HG03432 (cell line): Measurements from ENCODE around the gene INO80.
"Not testable (repeated sequence)": the region's sequence is repeated elsewhere in the genome, so short reads cannot be mapped to it uniquely, and the experiment has no call there.

Experiments used
- ATAC-seq: cut with Tn5 transposase; IDR thresholded peaks from one replicate; pipeline ENCODE4 v1.9.1; 2021; ENCODE audit warnings: mild to moderate bottlenecking, moderate library complexity; ENCODE audit not compliant: unreplicated experiment

The INO80 gene

DNA sequence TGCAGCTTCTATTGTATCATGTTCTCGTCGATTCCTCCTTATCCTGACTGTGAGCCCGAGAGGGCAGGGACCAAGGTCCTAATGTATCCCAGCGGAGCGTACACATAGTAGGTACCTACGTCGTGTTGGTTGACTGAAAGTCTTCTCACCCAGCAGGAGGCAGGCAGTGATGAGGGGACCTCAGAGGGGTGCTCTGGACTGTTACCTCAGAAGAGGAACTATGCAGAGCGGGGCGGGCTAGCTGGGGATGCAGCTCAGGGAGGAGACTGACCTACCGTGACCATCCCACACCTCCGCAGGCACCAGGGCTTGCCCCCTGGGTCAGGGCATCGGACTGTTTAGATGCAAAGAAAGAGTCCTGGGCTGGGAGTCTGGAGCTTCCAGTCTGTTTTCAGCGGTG lies 151.4 kb downstream of the INO80 start:
- no peak for ATAC-seq

DNA sequence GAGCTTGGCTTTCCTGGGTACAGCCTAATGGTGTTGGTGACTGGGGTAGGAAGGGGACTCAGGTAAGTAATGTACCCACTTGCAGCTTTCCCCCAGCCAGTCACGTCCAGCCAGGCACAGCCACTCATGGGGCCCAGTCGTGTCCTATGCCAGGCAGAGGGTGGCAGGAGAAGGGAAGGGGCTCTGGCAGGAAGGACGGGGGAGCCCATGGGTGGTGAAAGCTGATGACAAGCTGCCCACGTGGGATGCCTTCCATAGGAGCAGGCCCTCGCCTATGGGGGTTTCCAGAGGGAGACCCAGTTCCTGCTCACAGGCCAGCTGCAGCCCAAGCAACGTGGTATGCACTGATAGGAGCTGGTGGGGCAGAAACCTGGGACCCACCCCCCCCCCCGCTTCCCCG lies 152.1 kb downstream of the INO80 start:
- ATAC-seq, result no peak

DNA sequence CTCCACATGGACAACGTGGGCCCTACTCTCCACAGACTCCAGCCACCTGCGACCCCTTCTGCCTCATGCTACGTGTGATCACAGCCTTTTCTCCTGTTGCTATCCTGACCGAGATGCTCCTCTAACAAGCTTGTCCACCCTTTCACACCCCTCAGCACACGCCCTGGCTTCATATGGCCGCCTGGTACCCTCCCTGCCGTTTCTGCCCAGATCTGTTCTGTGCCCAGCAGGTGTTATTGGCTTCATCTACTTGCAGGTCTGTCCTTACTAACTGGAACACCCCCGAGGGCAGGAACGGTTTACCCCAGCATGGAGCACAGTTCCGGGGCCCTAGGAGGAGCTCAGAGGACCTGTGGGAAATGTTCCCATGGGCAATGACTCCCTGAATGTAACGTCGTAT lies 152.9 kb downstream of the INO80 start:
- ATAC-seq, result no peak

DNA sequence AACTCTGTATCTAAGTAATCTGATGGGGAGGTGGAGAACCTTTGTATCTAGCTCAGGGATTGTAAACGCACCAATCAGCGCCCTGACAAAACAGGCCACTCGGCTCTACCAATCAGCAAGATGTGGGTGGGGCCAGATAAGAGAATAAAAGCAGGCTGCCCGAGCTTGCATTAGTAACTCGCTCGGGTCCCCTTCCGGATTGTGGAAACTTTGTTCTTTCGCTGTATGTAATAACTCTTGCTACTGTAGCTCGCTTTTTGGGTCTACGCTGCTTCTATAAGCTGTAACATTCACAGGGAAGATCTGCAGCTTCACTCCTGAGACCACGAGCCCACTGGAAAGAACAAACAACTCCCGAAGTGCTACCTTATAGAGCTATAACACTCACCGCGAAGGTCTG lies 153.8 kb downstream of the INO80 start:
- not testable (repeated sequence) for ATAC-seq

DNA sequence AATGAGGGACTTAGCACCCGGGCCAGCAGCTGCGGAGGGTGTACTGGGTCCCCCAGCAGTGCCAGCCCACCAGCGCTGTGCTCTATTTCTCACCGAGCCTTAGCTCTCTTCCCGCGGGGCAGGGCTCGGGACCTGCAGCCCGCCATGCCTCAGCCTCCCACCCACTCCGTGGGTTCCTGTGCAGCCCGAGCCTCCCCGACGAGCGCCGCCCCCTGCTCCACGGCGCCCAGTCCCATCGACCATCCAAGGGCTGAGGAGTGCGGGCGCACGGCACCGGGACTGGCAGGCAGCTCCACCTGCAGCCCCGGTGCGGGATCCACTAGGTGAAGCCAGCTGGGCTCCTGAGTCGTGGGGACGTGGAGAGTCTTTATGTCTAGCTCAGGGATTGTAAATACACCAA lies 154.3 kb downstream of the INO80 start:
- ATAC-seq, result not testable (repeated sequence)

DNA sequence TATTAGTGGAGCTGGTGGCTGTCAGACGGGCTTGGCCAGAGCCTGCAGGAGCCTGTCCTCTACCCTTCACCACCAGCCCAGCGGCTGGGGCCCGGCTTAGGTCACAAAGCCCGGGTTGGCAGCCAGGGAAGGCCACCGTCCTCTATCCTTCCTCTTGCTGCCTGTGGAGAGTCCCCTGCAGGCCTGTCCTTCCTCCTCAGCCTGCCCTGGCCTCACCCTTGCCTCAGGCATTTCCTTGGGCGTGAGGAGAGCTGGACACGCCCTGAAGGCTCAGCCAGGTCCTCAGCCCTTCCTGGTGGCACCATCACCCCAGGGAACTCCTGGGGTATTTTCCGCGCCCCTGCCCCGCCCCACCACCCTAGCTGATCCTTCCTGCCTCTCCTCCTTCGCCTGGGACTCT lies 155.2 kb downstream of the INO80 start:
- ATAC-seq, result no peak

DNA sequence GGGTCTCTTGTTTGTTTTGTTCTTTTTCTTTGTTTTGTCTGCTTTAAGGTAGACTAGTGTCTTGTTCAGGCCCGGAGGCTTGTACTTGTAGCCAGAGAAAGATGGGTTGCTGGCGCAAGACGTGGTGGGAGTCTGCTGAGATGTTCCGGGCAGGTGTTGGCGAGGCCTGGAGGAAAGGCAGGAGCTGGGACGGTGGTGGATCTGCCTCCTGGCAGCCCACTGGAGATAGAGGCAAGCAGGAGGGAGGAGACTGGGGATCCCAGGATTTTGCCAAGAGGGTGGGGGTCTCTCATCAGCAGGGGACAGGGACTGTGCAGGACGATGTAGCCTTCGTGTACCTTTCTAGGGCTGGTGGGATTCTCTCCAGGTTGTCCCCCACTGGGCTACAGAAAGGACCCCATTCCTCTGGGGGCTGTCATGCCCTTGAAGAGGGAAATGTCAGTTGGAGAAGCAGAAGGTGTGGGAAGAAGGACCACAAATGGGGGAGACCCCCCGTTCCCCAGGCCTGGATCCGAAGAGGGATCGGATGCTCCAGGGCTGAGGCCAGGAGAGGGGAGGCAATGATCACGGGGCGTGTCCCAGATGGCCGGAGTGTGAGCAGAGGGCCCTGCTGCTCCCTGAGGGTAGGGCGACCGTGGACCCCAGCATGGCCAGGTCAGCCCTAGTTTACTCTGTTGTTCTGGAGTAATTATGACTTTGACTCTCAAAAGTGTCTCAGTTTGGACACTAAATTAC lies 155.8 kb downstream of the INO80 start:
- ATAC-seq, result no peak

DNA sequence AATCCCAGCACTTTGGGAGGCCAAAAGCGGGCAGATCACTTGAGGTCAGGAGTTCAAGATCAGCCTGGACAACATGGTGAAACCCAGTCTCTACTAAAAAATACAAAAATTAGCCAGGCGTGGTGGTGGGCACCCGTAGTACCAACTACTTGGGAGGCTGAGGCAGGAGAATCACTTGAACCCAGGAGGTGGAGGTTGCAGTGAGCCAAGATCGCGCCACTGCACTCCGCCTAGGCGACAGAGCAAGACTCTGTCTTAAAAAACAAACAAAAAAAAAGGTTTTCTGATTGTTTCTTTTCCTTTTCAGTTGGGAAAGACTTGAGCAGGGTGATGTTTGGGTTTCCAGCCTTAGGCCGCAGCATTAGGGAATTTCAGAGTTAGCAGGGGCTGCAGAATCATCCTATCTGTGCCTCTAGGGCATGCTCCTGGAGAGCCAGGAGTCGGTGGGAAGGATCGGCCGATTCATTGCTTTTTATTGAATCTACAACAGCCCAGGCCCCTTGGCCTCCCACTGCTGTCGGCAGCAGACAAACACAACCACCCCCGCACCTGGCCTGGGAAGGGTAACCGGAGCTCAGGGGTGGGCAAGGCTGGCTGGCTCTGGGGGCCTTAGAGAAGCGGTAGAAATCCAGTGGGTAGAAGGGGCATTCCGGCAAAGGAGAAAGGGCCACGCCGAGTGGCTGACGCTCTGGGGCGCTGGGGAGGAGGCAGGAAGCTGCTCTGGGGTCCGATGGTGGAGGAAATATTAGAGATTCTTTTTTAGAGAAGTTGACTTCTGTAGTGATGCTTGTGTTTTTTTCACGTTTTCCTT lies 156.5 kb downstream of the INO80 start:
- no peak for ATAC-seq

DNA sequence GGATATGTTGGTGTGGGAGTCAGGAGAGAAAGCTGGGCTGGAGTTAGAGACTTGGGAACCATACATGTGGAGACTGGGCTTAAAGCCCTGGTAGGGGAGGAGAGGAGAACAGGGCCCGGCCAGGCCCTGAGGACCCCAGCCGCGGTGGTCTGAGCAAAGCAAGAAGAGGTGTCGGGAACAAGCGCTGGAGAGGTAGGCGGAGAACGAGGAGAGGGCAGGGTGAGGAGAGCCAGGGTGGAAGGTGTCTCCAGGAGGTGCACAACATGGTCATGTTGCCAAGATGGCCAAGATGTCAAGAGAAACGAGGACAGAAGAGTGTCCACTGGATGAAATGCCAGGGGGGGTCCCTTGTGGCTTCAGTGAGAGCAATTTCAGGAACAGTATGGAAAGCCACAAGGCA lies 157.4 kb downstream of the INO80 start:
- no peak for ATAC-seq

DNA sequence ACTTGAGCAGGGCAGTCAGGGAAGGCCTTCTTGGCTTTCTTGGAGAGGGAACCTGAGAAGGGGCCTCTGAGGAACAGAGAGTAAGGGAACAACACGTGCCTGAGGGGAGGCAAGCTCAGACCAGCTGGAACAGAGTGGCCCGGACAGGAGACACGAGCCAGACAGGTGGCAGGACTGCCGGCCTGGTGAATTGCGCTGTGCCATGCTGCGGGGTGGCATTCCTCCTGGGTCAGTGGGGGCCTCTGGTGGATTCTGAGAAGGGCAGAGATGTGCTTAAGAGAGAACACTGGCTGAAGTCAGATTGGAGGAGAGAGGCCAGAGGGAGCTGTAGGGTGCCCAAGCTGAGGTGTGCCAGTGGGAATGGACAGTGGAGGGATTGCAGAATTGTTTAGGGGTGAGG lies 157.9 kb downstream of the INO80 start:
- ATAC-seq, result no peak

DNA sequence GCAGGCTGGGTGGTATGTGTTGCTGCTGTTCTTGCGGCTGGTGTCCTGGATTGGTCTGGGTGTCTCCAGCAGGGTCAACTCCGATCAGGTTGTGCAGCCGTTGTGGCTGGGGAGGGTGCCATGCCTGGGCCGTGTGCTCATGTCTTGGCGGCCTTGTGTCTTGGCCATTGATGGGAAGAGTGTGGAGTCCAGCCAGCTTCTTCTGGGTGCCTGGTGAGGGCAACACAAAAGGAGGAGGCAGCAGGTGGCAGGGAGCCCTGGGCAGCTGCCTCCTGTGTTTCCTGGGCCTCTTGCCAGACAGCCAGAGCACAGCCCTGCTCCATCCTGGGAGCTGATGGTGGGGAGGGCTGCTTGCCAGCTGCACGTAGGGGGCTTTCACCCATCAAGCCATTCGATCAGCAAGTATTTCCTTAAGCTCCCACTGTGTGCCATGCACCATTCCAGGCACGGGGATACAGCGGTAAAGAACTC lies 158.5 kb downstream of the INO80 start:
- no peak for ATAC-seq

DNA sequence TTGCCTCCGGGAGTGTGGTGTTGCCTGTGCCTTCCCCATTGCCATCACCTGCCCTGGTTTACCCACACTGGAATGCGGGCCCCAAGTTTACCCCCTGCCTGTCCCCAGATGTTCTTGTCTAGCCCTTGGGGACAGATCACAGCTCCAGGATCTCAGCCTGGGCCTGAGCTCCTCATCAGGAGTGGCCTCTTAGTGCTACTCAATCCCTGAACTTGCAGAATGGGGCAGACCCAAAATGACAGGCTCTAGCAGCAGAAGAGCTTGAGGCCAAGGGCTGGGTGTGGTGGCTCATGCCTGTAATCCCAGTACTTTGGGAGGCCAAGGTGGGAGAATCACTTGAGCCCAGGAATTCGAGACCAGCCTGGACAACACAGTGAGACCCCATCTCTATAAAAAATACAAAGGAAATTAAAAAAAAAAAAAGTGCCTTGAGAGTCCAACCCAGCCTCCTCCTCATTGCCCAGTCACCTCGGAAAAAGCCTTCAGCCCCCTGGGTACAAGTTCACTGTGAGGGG lies 159.0 kb downstream of the INO80 start:
- no peak for ATAC-seq

DNA sequence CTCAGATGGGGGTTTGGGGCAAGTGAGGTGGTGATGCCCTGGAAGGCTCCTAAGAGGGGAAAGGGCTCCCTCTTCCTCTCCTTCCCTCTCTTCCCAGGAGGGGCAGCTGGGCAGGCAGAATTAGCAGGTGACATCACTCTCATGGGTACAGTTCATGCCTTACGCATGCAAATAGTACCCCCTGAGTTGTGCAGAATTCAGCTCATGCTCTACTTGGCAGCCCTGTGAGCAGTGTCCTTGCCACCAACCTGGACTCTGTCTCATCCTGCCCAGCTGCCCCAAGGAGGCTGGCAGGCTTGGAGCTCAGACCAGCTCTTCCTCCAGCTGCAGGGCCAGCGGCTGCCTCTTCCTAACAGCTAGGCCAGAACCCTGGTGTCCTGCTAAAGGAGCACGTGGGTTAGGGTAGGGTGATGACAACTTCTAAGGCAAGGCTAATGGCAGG lies 159.5 kb downstream of the INO80 start:
- ATAC-seq, result no peak

DNA sequence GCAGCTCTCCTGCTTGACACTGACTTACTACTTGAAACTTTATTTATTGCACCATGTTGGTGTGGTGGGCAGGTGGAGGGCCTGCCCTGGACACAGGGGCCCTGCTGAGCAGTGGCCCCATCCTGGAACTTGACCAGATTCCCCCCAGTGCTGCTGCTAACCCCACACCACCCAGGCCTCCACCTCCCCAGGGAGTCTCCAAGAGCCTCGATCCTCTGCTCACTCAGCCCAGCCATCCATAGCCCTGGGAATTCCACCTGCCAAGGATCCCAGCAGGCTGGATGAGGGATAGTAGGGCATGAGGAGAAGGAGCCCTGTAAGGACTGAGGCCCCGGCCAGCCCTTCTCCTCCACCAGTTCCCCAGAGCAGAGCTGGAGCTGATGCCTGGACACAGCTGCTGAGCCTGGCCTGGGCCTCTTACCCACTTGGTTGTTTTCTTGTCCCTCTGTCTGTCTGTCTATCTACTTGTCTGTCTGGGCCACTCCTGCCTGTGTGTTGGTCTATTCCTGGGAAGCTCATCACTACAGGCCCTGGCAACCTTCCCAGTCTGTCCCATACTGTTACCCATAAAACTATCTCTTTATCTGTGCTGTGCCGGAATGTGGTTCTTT lies 160.0 kb downstream of the INO80 start:
- no peak for ATAC-seq

DNA sequence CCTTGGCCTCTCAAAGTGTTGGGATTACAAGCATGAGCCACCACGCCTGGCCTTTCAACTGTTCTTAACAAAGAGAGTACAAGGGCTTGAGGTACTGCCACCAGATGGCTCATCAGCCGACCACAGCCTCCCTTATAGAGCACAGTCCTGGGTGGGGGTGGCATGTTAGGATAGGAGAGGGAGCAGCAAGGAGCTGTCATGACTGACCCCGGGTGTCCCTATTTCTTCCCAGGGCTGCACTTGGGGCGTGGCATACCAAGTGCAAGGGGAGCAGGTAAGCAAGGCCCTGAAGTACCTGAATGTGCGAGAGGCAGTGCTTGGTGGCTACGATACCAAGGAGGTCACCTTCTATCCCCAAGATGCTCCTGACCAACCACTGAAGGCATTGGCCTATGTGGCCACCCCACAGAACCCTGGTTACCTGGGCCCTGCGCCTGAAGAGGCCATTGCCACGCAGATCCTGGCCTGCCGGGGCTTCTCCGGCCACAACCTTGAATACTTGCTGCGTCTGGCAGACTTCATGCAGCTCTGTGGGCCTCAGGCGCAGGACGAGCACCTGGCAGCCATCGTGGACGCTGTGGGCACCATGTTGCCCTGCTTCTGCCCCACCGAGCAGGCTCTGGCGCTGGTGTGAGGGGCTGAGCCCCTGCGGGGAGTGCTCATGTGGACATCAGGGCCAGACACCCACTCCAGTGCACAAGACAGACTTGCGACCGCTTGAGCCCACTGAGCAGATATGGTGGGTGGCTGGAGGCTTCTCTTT lies 160.8 kb downstream of the INO80 start:
- ATAC-seq, result no peak

DNA sequence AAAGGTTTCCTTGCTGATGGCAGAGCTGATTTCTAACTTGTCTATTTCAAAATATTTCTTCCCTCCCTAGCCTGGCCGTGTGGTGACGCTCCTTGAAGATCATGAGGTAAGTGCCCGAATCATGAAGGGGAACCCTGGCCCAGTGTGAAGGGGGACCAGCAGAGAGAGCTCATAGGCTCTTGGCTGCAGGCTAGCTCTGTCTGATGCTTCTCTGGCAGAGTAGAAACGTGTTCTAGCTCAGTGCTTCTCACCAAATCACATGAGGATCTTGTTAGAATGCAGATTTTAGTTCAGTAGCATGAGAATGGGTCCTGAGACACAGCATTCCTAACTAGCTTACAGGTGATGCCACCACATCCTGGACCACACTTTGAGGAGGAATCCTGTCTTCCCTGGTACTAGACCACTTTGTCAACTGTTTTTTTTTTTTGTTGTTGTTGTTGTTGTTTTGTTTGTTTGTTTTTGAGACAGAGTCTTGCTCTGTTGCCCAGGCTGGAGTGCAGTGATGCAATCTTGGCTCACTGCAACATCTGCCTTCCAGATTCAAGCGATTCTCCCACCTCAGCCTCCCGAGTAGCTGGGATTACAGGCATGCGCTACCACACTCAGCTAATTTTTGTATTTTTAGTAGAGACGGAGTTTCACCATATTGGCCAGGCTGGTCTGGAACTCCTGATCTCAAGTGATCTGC lies 161.8 kb downstream of the INO80 start:
- not testable (repeated sequence) for ATAC-seq

DNA sequence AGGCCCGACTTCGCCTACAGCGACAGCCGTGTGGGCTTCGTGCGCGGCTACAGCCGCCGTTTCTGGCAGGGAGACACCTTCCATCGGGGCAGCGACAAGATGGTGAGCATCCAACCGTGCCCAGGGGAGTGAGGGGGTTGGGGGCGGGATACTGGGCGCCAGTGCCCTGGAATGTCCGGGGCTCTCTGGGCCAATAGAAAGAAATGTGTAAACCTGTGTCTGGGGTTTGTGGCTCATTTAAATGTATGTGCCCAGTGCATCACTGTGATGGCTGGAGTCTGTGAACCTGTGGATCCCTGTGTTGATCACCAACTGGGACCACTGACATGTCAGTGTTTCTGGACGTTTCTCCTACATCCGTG lies 162.4 kb downstream of the INO80 start:
- peak; percentile 6 for ATAC-seq

DNA sequence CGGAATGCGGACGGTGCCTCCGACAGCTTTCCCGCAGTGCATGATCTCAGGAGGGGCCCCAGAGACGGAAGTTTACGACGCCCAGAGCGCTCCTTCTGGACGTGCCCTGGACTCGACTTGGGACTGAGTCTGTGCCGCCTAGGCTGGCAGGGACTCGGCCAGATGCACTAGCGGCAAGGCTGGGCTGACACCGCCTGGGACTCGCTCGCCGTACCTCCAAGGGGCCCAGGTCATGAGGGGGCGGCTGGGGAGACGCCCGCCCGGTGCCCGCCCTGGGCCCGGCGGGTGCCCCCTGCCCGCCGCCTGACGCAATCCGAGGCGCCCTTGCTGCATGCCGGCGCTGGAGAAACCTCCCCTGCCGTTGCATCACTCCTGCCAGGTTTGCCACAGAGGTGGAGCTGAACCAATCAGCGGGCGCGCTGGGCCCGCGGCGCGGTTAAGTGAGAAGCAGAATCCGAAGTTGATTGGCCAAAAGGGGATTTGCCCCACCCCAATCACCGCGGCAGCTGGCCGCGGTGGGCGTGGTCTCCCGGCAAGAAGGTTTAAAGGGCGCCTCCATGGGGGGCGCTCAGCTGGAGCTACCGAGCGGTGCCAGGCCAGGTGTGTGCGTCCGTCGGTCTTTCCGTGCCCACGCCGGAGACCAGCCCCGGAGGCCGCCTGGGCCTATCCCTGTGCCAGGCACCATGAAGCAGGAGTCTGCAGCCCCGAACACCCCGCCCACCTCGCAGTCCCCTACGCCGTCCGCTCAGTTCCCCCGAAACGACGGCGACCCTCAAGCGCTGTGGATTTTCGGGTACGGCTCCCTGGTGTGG lies 163.0 kb downstream of the INO80 start, which contains the start of gene CHAC1:
CHAC1 (plus strand) TSS at position 571 of the 812 bp plus-strand sequence; CDS start at position 684, 113 bp downstream.
- ATAC-seq, result peak; percentile 93

DNA sequence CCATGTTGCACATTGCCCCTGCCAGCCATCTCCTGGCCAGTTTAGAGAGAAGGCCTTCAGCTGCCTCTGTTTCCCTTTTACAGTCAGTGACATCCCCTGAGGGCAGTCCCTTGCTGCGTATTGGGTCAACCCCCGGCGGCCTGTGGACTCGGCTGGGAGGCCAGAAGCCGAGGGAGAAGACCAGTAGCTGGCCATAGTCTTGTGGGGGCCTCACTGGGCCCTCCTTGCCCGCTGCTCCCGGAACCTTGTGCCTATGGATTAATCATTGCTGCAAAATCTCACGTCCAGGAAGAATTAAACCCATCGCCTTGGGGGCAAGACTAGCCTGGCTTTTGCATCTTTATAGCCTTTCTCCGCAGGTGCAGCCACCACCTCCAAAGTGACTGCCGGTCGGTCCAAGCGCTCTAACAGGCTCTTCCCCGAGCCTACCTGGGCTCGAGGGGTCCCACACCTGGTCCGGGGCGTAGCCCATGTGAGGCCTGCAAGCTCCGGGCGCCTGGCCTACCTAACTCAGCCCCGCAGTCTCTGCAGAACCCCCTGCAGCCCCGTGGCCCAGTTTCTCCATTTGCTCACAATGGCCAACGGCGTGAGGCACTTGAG lies 163.7 kb downstream of the INO80 start:
- no peak for ATAC-seq
